Upper lobe of left lung (tissue), 4 donors: Measurements from ENCODE around the gene TBC1D9B.

ENCODE experiments used
- POLR2A ChIP-seq, 4 donors: fragments of 450-650 bp; IDR thresholded peaks; one replicate each; pipeline ENCODE4 v1.5.1; 2016 to 2017; ENCODE audit warnings: antibody characterized with exemption in 4 of 4, mild to moderate bottlenecking in 2 of 4
- POLR2AphosphoS5 ChIP-seq, 2 donors: sonication (generic); formaldehyde crosslinking; IDR thresholded peaks; one replicate each; pipeline ENCODE4 v1.5.1; 2017; ENCODE audit warnings: antibody characterized with exemption in 2 of 2
- TF ChIP-seq, protein P1 (sequence below), 6 experiments: fragments of 450-650 bp in 4 of 6; fragments of 200-600 bp in 2 of 6; sonication (generic) in 2 of 6; IDR thresholded peaks; one replicate each; pipeline ENCODE4 v1.5.1; 2016 to 2019; ENCODE audit warnings: antibody characterized with exemption in 6 of 6

GRCh38 chr5:179885491-179886090 is 22.1 kb downstream of the TBC1D9B start:
- TF ChIP-seq, protein P1, sequence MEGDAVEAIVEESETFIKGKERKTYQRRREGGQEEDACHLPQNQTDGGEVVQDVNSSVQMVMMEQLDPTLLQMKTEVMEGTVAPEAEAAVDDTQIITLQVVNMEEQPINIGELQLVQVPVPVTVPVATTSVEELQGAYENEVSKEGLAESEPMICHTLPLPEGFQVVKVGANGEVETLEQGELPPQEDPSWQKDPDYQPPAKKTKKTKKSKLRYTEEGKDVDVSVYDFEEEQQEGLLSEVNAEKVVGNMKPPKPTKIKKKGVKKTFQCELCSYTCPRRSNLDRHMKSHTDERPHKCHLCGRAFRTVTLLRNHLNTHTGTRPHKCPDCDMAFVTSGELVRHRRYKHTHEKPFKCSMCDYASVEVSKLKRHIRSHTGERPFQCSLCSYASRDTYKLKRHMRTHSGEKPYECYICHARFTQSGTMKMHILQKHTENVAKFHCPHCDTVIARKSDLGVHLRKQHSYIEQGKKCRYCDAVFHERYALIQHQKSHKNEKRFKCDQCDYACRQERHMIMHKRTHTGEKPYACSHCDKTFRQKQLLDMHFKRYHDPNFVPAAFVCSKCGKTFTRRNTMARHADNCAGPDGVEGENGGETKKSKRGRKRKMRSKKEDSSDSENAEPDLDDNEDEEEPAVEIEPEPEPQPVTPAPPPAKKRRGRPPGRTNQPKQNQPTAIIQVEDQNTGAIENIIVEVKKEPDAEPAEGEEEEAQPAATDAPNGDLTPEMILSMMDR (IDR thresholded peaks at IDR 0.05): no peak
- TF ChIP-seq POLR2A (IDR thresholded peaks at IDR 0.05): no peak
- no peak for TF ChIP-seq POLR2AphosphoS5 (IDR thresholded peaks at IDR 0.05)
